Stimulated activated CD4-positive, alpha-beta T cell treated with anti-CD3 and anti-CD28 coated beads, TNF-alpha, amount 100 ng/mL, for 1 hour (primary cell): ENCODE measurements around the gene ITPR2.

Experiments used
- DNase-seq, 3 donors: peaks; one replicate each; pipeline ENCODE4 v3.0.0-alpha.2; 2020; ENCODE audit warnings: low read depth in 3 of 3, low spot score in 1 of 3

ITPR2 gene

DNA sequence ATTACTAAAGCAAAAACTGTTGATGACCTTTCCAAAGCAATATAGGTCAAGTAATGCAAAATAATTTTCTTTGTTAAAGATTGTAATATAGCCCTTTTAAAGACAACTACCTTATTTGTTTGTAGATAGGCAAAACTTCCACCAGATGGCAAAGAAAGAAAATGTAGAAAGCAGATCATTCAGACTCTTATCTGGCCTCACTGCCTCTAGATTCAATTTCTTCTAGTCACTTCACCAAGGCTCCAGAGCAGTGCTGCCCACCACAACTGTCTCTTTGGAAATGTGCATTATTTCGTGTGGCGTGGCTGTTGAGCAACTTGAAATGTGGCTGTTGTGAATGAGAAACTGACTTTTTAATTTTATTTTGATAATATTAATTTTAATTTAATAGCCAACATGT, 127.1 kb downstream of the ITPR2 start:
- no peak for DNase-seq

- DNase-seq: no peak
These were observed 128.1 kb downstream of the ITPR2 start for GRCh38 chr12:26704684-26705460.

GRCh38 chr12:26704214-26704613, 128.8 kb downstream of the ITPR2 start:
- no peak for DNase-seq

- no peak for DNase-seq
These were observed 130.3 kb downstream of the ITPR2 start for GRCh38 chr12:26702741-26703140.

- no peak for DNase-seq
These were observed 131.3 kb downstream of the ITPR2 start for GRCh38 chr12:26701604-26702215.

DNA sequence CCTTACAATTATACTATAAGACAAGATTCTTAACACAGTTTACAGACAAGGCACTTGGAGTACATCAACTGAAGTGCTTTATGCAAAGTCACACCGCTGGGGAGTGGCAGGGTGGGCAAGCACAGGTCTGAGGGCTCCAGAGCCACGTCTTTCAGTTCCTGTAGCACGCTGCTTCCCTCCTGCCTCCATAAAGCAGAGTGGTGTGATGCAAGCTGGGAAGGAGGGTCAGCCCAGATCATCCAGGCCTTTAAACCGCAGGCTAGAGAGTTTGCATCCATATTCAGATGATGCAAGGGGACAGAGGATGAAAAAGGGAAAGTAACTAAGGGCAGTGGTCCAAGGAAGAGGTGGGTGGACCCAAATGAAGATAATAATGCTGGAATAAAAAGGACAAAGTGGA, 132.6 kb downstream of the ITPR2 start:
- no peak for DNase-seq

DNA sequence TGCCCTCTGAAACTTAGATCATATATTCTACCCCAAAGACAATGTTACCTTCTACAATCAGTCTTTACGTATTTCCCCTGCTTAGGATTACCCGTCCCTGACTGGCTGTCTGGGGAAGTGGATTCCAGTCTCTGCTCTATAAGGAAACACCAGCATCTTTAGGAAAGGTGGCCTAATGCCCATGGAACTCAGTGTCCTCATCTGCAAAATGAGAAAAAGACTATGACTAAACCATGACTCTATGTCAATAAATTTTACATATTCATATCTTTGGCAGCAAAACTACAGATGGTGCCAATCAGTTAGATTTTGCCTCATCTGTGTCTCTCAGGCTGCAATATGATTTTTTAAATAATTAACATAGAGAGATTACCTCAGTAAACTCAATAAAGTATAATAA, 133.8 kb downstream of the ITPR2 start:
- DNase-seq: no peak

- no peak for DNase-seq
These were observed 134.8 kb downstream of the ITPR2 start for GRCh38 chr12:26698186-26698585.

- DNase-seq: no peak
These were observed 135.8 kb downstream of the ITPR2 start for GRCh38 chr12:26697217-26697616.

DNA sequence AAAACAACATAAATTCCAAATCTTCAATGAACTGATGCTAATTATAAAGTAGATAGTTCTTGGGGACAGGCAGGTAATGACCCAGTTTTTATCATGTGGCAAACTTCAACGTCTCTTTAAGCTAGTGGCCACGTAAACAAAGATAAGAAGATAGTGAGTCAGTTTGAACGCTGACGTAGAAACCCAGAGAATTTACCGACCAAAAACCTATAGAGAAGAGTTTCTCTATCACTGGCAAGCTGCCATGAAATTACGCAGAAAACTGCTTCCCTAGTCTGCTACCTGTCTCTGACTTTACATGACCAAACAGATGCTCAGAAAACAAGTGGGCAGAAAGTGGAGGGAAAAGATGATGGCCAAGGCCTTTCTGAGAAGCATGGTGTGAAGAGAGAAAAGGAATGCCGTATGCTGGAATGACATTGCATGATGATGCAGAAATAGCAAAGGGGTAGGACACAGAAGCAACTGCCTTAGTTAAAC, 136.3 kb downstream of the ITPR2 start:
- no peak for DNase-seq

- DNase-seq: no peak
These were observed 136.9 kb downstream of the ITPR2 start for GRCh38 chr12:26696048-26696612.

DNA sequence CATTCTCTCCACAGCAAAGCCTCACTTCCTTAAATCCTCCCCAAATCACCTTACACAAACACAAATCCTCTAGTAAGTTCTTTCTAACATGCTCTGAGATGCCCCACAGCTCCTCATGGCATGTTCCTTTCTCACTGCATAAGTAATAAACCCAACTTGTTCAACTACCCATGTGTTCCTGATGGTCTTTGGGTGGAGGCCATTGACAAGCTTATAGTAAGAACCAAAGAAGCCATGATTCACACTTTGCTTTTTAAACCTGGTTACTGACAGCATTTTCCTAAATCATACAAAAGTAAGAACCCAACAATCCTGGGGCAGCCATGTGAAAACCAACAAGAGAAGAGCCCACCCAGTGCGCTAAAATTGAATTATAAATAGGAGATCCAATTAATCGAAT, 138.6 kb downstream of the ITPR2 start:
- no peak for DNase-seq

- no peak for DNase-seq
These were observed 140.6 kb downstream of the ITPR2 start for GRCh38 chr12:26692407-26692806.

- DNase-seq: no peak
These were observed 141.6 kb downstream of the ITPR2 start for GRCh38 chr12:26691234-26691970.

DNA sequence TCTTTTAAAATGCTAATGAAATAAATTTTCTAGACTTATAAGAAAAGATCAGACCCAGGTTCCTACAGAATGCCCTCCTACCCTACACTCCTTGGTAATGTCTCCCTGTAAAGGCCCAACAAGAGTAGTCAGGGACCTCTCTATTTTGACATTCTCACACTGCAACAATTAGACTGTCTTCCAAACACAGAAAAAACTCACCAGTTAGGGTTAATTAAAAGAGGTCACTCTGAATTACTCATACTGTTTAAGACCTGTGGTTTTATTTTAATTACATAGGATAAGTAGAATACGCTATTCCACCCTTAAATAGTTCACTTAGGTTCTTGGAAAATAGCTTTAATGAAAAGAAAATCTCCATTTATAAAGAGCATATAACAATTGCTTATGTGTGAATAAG, 142.4 kb downstream of the ITPR2 start:
- DNase-seq: no peak

- DNase-seq: no peak
These were observed 143.6 kb downstream of the ITPR2 start for GRCh38 chr12:26689281-26689841.

DNA sequence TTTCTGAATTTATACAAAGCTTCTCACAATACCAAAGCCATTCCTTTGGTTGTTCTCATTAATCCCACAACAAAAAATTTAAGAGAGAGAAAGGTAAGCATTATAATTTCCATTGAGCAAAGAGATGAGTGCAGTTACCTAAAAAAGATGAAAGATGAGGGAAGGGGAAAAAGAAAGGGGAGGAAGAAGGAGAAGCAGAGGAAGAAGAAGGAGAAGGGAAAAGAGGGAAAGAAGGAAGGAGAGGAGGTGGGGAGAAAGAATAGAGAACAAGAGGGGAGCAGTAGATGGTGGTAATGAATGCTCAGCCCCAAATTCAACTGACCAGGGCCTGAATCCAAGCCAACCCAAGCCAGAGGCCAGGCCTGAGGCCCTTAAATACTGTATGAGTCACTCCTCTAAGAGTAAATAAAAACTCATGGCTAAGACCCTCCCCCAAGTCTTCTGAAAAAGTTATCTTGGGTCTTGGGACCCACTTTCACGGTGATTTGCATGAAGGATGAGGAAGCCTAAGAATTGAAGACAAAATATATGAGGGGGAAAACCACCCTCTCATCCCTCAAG, 144.6 kb downstream of the ITPR2 start:
- no peak for DNase-seq

DNA sequence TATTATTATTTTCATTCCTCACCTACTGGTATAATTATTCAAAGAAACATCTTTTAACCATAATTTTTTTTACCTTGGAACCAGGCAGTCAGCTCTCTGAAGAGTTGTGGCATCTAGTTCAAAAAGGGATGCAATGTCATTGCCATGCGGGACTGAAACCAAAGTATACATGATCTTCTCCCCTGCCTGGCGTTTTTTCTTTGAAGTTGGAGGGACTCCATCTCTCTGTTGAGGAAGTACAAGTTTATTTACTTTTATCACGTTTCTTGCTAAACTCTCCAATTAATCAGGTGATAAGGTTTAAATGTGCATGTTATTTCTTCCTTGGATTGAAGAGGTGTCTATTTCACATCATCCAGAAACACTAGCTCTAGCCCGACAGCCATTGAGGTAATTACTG, 146.6 kb downstream of the ITPR2 start:
- no peak for DNase-seq

DNA sequence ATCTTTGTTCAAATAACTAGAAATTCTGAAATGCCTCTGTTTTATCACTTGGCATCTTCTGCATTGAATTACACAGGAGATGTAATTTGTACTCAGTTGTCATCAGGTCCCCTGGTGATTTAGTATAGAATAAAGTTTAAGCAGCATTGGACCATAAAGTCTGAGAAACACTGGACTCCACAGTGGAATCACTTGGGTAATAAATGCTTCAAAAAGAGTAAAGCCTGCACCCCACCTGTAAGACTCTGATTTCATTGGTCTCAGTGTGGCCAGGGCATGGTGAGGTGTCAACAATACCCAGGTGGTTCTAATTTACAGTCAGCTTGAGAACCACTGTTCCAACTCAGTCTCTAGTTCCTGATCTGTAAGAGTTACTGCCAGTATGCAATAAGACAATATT, 148.9 kb downstream of the ITPR2 start:
- DNase-seq: no peak

DNA sequence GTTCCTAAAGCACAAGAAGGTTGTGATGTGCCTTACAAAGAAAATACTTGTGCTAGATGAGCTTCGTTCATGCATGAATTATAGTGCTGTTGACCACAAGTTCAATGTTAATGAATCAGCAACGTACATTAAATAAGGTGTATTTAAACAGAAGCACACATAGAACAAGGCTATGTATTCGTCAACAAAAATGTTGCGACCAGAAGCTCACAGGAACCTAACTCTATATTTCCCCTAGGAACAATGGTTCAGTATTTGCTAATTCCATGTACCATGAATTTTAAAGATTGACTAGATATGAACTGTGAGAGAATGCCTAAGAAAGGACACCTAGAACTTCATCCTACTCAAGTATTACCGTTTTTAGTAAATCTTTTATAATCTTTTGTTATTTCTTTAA, 149.6 kb downstream of the ITPR2 start:
- DNase-seq: no peak
